Progenitor cell of endocrine pancreas (in vitro differentiated cells): Measurements from ENCODE around the gene NR6A1. TPM values are rescaled to one million over a fixed set of nuclear protein-coding genes. Genes with fewer than 3 reads are reported as not detected.

Experiments used
- DNase-seq: peaks from one replicate; pipeline ENCODE4 v3.0.0; 2021; ENCODE audit warnings: low spot score; ENCODE audit not compliant: unreplicated experiment
- H3K27ac Mint-ChIP-seq: 2 replicates; pipeline ENCODE4 v1.8.0; 2021; ENCODE audit warnings: mild to moderate bottlenecking, moderate library complexity, mixed read lengths
- H3K27me3 Mint-ChIP-seq: 2 replicates; pipeline ENCODE4 v1.8.0; 2021; ENCODE audit warnings: mixed read lengths
- H3K36me3 Mint-ChIP-seq: 2 replicates; pipeline ENCODE4 v1.8.0; 2022; ENCODE audit warnings: mixed read lengths; ENCODE audit not compliant: insufficient read depth
- H3K4me1 Mint-ChIP-seq: 2 replicates; pipeline ENCODE4 v1.8.0; 2021; ENCODE audit warnings: low read depth, mixed read lengths
- H3K4me3 Mint-ChIP-seq: 2 replicates; pipeline ENCODE4 v1.8.0; 2021; ENCODE audit warnings: low read depth, mild to moderate bottlenecking, moderate library complexity, mixed read lengths
- H3K9me3 Mint-ChIP-seq: 2 replicates; pipeline ENCODE4 v1.8.0; 2021; ENCODE audit warnings: low read depth, mixed read lengths
- total RNA-seq: library from RNA; stranded (reverse); gene quantifications from 2 replicates; pipeline ENCODE4 v1.2.1, GENCODE V29; 2021
- TF ChIP-seq, protein P1 (sequence below): fragments of 200-600 bp; sonication (generic); IDR thresholded peaks from one replicate; pipeline ENCODE4 v1.5.0; 2021; ENCODE audit warnings: antibody characterized with exemption, mild to moderate bottlenecking; ENCODE audit not compliant: unreplicated experiment

The NR6A1 gene
- total RNA-seq, 1 donor from 2014 or later: 86.4 TPM

DNA sequence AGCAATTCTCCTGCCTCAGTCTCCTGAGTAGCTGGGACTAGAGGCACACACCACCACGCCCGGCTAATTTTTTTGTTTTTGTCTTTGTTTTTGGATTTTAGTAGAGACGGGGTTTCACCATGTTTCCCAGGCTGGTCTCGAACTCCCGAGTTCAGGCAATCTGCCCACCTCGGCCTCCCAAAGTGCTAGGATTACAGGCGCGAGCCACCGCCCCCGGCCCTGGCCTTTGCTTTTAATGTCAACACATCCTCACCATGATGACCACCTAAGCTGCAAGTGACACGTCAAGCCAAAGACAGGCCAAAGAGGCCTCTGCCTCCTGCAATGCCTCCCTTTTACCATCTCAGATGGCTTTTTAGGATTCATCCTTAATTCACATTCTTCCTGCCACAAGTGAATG is 142.4 kb downstream of the NR6A1 start:
- no peaks in the 10 kb centered on the region for H3K36me3 Mint-ChIP-seq
- no peaks in the 10 kb centered on the region for H3K27me3 Mint-ChIP-seq
- no peak for DNase-seq
- no peak overlapping the region for H3K27ac Mint-ChIP-seq
- H3K4me1 Mint-ChIP-seq: no peaks in the 10 kb centered on the region
- H3K4me3 Mint-ChIP-seq: no peak overlapping the region
- H3K9me3 Mint-ChIP-seq: no peaks in the 10 kb centered on the region
- TF ChIP-seq, protein P1, sequence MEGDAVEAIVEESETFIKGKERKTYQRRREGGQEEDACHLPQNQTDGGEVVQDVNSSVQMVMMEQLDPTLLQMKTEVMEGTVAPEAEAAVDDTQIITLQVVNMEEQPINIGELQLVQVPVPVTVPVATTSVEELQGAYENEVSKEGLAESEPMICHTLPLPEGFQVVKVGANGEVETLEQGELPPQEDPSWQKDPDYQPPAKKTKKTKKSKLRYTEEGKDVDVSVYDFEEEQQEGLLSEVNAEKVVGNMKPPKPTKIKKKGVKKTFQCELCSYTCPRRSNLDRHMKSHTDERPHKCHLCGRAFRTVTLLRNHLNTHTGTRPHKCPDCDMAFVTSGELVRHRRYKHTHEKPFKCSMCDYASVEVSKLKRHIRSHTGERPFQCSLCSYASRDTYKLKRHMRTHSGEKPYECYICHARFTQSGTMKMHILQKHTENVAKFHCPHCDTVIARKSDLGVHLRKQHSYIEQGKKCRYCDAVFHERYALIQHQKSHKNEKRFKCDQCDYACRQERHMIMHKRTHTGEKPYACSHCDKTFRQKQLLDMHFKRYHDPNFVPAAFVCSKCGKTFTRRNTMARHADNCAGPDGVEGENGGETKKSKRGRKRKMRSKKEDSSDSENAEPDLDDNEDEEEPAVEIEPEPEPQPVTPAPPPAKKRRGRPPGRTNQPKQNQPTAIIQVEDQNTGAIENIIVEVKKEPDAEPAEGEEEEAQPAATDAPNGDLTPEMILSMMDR: no peak

DNA sequence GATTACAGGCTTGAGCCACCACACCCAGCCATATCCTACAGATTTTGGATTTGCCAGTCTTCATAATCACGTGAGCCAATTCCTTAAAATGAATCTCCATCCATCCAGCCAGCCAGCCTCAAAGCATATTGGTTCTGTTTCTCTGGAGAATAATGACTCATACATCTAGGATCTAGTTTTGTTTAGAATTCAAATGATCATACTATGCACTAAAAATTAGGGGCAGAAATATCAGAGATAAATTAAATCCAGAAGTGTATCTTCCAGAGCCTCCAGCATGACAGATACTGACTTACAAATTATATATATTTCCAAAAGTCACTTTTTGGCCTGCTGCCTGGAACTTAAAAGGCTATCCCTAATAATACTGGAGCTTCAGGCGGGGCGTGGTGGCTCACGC is 144.8 kb downstream of the NR6A1 start:
- H3K36me3 Mint-ChIP-seq: no peaks in the 10 kb centered on the region
- H3K27ac Mint-ChIP-seq: no peak overlapping the region
- no peaks in the 10 kb centered on the region for H3K27me3 Mint-ChIP-seq
- H3K4me3 Mint-ChIP-seq: no peak overlapping the region
- H3K9me3 Mint-ChIP-seq: no peaks in the 10 kb centered on the region
- DNase-seq: no peak
- TF ChIP-seq, protein P1: no peak
- H3K4me1 Mint-ChIP-seq: peaks cover 9% of the 10 kb centered on the region

DNA sequence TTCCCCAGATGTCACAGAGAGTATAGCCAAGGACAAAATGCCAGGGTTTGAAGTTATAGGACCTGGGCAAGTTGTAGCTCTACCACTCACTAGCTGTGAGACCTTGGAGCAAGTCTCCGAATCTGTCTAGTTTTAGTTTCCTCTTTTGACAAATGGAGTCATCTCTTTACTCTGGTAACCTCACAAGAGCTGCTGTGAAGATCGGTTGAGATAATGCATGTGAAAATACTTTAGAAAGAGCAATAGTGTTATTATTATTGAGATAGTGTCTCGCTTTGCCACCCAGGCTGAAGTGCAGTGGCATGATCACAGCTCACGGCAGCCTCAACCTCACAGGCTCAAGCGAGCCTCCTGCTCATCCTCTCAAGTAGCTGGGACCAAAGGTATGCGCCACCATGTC is 146.0 kb downstream of the NR6A1 start:
- Mint-ChIP-seq H3K36me3 (no peaks in the 10 kb centered on the region), H3K27me3 (no peaks in the 10 kb centered on the region), H3K4me3 (no peak overlapping the region), H3K27ac (no peak overlapping the region), H3K9me3 (no peaks in the 10 kb centered on the region), H3K4me1 (peaks cover 9% of the 10 kb centered on the region)
- DNase-seq: no peak
- TF ChIP-seq, protein P1: no peak

DNA sequence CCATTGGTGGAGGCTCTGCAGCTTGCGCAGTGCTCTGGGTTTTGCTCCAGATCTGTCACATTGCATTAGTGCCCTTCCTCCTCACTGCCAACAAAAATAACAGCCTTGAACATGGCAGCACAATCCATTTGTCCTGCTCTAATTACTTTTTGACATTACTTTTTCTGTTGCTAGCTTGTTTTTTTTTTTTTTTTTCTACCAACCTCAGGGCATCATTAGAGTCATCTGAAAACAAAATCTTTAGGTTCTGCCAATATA is 146.4 kb downstream of the NR6A1 start:
- no peaks in the 10 kb centered on the region for H3K36me3 Mint-ChIP-seq
- H3K9me3 Mint-ChIP-seq: no peaks in the 10 kb centered on the region
- H3K27ac Mint-ChIP-seq: no peak overlapping the region
- no peak overlapping the region for H3K4me3 Mint-ChIP-seq
- TF ChIP-seq, protein P1: no peak
- H3K27me3 Mint-ChIP-seq: no peaks in the 10 kb centered on the region
- no peak for DNase-seq
- peaks cover 9% of the 10 kb centered on the region for H3K4me1 Mint-ChIP-seq

DNA sequence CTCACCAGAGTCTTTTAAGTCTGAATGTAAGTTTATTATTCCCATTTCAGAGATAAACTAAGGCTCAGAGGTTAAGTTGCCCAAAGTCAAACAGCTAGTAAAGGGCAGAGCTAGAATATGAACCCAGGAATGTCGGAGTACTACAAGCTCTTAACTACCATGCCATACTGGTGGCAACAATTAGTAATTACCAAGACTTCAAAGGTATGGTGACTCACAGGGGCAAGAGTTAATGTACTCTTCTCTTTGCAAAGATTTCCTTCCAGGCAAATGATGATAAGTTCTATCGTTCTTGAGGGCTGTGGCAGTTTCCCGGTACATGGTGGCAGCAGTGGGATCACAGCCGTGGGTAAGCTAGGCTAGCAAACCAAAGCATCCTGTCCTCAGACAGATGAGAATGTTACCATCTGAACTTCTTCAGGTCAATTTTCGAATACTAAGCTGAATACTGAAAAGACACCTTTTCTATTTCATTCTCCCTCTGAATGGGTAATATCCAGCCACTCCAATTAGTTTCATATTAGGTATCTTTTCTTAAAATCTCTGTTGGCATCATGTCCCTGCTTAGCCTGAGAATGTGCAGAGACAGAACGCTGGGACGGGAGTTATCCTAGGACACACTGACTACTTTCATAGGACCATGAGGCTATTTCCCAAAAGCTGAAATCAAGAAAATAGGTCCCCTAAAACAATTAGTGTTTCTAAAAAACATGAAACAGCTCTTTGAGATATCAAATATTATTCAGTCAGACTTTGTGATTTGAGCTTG is 147.0 kb downstream of the NR6A1 start:
- Mint-ChIP-seq H3K4me1 (peaks cover 9% of the 10 kb centered on the region), H3K36me3 (no peaks in the 10 kb centered on the region), H3K27ac (no peak overlapping the region), H3K4me3 (no peak overlapping the region), H3K9me3 (no peaks in the 10 kb centered on the region), H3K27me3 (no peaks in the 10 kb centered on the region)
- no peak for DNase-seq
- TF ChIP-seq, protein P1: no peak
